Neural cell (in vitro differentiated cells): ENCODE data around the gene MLIP.

Experiments used
- CTCF ChIP-seq: fragments of 450-650 bp; IDR thresholded peaks from 2 replicates; pipeline ENCODE4 v1.5.1; 2014; ENCODE audit warnings: antibody characterized with exemption, mild to moderate bottlenecking, moderate library complexity; ENCODE audit not compliant: poor library complexity, severe bottlenecking
- EP300 ChIP-seq: fragments of 450-650 bp; conservative IDR thresholded peaks from 2 replicates; pipeline ENCODE4 v1.6.1; 2014; ENCODE audit warnings: antibody characterized with exemption, mild to moderate bottlenecking, moderate library complexity; ENCODE audit not compliant: poor library complexity, severe bottlenecking
- EZH2 ChIP-seq: fragments of 200-600, 300-800 bp; shearing (Covaris generic), sonication (generic); IDR thresholded peaks from 2 replicates; pipeline ENCODE4 v1.6.1; 2014; ENCODE audit warnings: antibody characterized with exemption, low read length, borderline replicate concordance, mild to moderate bottlenecking; ENCODE audit not compliant: insufficient read depth, poor library complexity, severe bottlenecking
- POLR2AphosphoS5 ChIP-seq: IDR thresholded peaks from 2 replicates; pipeline ENCODE4 v1.6.1; 2012
- REST ChIP-seq: IDR thresholded peaks from 2 replicates; pipeline ENCODE4 v1.6.1; 2012; ENCODE audit warnings: borderline replicate concordance
- SMC3 ChIP-seq: fragments of 450-650 bp; conservative IDR thresholded peaks from 2 replicates; pipeline ENCODE4 v1.6.1; 2014; ENCODE audit warnings: antibody characterized with exemption, mild to moderate bottlenecking, moderate library complexity; ENCODE audit not compliant: poor library complexity
- TAF1 ChIP-seq: IDR thresholded peaks from 2 replicates; pipeline ENCODE4 v1.6.1; 2012; ENCODE audit warnings: low read depth

GRCh38 chr6:54094786-54095185 is 16.5 kb upstream of the MLIP start:
- TF ChIP-seq TAF1 (no peak), CTCF (no peak), POLR2AphosphoS5 (no peak), SMC3 (no peak), REST (no peak), EZH2 (no peak), EP300 (no peak)
